ENCODE data around the gene SELENOS. TPM values are rescaled to one million over a fixed set of nuclear protein-coding genes. Genes with fewer than 3 reads are reported as not detected.

The SELENOS gene
- total and polyA plus RNA-seq, 9 of the 15 experiments (the other 6 are each of a cell fraction or from before 2014, with no cell fraction given): 24.9 to 57.4 (median 47.9) TPM

DNA sequence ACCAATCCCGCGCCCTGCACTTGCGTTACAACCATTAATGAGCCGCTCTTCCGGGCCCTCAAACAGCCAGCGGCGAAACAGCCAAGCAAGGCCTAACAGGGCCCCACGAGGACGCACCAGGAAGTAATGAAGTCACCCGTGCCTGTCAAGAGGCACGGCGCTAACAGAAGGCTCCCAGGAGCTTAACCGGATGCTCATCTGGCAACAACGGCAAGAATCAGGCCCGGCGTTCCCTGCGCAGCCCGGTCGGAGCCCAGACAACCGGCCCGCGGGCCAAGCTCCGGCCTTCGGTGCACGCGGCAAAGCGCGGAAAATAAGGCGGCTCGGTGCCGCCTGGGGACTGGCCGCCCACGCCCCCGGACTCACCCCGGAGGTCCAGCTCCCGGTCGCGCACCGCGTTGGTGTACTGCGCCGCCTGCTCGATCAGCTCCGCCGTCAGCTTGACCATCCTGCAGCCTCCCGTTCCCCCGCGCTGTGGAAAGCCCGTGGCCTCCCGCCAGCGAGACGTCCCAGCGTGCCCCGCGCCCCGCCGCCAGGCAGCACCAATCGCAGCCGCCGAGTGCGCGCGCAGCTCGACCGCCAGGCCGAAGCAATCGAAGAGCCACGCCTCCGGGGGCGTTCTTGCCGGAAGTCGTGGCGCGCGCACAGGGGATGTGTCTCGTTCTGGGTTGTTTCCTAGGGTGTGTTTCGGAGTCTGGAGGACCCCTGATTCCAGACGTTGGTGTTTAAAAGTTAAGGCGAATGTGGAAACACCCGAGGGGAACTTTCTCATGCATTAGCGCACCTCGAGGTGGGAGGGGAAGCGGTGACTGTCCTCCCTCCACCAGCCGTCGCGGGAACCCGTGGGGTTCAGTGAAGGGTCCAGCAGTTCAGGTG, 17.7 kb upstream of the SELENOS start, which contains the start of gene SNRPA1 (continued):
- TF ChIP-seq STAG1 (CRISPR knock-in tag; IDR thresholded peaks at IDR 0.05; ENCODE audit: borderline replicate concordance) (peak; percentile 48; the same call in 1 of the 2 replicates), CTBP1 (IDR thresholded peaks at IDR 0.05; ENCODE audit: borderline replicate concordance) (peak; percentile 72; the same call in 1 of the 2 replicates), DACH1 (IDR thresholded peaks at IDR 0.05; ENCODE audit: partially characterized antibody) (no peak), ZNF232 (CRISPR knock-in tag; IDR thresholded peaks at IDR 0.05) (0 out of 2 replicates have a peak, but pooled peaks have one; percentile 46), GTF2E2 (tag; IDR thresholded peaks at IDR 0.05) (peak; percentile 80), POLR2G (IDR thresholded peaks at IDR 0.05; ENCODE audit: low read depth, low read length) (peak; percentile 98), ZFX (CRISPR knock-in tag; IDR thresholded peaks at IDR 0.05) (peak; percentile 94), NUFIP1 (IDR thresholded peaks at IDR 0.05; ENCODE audit: partially characterized antibody) (no peak), PTTG1 (tag; IDR thresholded peaks at IDR 0.05; ENCODE audit: low read depth) (no peak), MYNN (IDR thresholded peaks at IDR 0.05) (no peak), MYNN (CRISPR knock-in tag; IDR thresholded peaks at IDR 0.05) (no peak), SETDB1 (IDR thresholded peaks at IDR 0.05; ENCODE audit: low read length) (peak; percentile 34), ZBTB7A (IDR thresholded peaks at IDR 0.05; ENCODE audit: borderline replicate concordance, control insufficient read depth, low read depth, low read length) (peak; percentile 67; the same call in 1 of the 2 replicates), POLR2H (tag; IDR thresholded peaks at IDR 0.05; ENCODE audit: low read depth) (peak; percentile 74)
- TF ChIP-seq, protein P1, sequence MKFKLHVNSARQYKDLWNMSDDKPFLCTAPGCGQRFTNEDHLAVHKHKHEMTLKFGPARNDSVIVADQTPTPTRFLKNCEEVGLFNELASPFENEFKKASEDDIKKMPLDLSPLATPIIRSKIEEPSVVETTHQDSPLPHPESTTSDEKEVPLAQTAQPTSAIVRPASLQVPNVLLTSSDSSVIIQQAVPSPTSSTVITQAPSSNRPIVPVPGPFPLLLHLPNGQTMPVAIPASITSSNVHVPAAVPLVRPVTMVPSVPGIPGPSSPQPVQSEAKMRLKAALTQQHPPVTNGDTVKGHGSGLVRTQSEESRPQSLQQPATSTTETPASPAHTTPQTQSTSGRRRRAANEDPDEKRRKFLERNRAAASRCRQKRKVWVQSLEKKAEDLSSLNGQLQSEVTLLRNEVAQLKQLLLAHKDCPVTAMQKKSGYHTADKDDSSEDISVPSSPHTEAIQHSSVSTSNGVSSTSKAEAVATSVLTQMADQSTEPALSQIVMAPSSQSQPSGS (CRISPR knock-in tag; IDR thresholded peaks at IDR 0.05): no peak
- TF ChIP-seq, protein P2, sequence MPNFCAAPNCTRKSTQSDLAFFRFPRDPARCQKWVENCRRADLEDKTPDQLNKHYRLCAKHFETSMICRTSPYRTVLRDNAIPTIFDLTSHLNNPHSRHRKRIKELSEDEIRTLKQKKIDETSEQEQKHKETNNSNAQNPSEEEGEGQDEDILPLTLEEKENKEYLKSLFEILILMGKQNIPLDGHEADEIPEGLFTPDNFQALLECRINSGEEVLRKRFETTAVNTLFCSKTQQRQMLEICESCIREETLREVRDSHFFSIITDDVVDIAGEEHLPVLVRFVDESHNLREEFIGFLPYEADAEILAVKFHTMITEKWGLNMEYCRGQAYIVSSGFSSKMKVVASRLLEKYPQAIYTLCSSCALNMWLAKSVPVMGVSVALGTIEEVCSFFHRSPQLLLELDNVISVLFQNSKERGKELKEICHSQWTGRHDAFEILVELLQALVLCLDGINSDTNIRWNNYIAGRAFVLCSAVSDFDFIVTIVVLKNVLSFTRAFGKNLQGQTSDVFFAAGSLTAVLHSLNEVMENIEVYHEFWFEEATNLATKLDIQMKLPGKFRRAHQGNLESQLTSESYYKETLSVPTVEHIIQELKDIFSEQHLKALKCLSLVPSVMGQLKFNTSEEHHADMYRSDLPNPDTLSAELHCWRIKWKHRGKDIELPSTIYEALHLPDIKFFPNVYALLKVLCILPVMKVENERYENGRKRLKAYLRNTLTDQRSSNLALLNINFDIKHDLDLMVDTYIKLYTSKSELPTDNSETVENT (CRISPR knock-in tag; IDR thresholded peaks at IDR 0.05): 0 out of 2 replicates have a peak, but pooled peaks have one; percentile 31
- TF ChIP-seq, protein P3, sequence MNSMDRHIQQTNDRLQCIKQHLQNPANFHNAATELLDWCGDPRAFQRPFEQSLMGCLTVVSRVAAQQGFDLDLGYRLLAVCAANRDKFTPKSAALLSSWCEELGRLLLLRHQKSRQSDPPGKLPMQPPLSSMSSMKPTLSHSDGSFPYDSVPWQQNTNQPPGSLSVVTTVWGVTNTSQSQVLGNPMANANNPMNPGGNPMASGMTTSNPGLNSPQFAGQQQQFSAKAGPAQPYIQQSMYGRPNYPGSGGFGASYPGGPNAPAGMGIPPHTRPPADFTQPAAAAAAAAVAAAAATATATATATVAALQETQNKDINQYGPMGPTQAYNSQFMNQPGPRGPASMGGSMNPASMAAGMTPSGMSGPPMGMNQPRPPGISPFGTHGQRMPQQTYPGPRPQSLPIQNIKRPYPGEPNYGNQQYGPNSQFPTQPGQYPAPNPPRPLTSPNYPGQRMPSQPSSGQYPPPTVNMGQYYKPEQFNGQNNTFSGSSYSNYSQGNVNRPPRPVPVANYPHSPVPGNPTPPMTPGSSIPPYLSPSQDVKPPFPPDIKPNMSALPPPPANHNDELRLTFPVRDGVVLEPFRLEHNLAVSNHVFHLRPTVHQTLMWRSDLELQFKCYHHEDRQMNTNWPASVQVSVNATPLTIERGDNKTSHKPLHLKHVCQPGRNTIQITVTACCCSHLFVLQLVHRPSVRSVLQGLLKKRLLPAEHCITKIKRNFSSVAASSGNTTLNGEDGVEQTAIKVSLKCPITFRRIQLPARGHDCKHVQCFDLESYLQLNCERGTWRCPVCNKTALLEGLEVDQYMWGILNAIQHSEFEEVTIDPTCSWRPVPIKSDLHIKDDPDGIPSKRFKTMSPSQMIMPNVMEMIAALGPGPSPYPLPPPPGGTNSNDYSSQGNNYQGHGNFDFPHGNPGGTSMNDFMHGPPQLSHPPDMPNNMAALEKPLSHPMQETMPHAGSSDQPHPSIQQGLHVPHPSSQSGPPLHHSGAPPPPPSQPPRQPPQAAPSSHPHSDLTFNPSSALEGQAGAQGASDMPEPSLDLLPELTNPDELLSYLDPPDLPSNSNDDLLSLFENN (IDR thresholded peaks at IDR 0.05; ENCODE audit: low read depth in 2 of 2, low read length in 2 of 2): peak; percentile 45 to 96; a peak in 3 of 4 replicates
- TF ChIP-seq, protein P4, sequence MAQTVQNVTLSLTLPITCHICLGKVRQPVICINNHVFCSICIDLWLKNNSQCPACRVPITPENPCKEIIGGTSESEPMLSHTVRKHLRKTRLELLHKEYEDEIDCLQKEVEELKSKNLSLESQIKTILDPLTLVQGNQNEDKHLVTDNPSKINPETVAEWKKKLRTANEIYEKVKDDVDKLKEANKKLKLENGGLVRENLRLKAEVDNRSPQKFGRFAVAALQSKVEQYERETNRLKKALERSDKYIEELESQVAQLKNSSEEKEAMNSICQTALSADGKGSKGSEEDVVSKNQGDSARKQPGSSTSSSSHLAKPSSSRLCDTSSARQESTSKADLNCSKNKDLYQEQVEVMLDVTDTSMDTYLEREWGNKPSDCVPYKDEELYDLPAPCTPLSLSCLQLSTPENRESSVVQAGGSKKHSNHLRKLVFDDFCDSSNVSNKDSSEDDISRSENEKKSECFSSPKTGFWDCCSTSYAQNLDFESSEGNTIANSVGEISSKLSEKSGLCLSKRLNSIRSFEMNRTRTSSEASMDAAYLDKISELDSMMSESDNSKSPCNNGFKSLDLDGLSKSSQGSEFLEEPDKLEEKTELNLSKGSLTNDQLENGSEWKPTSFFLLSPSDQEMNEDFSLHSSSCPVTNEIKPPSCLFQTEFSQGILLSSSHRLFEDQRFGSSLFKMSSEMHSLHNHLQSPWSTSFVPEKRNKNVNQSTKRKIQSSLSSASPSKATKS (CRISPR knock-in tag; IDR thresholded peaks at IDR 0.05): no peak

Measured in K562 (cell line).